SJSA1 (cell line): ENCODE measurements around the gene ZBBX. TPM values are rescaled to one million over a fixed set of nuclear protein-coding genes. Genes with fewer than 3 reads are reported as not detected.
A peak's percentile ranks its signal among the peaks of the same experiment; 100 is the strongest.
"Not testable (repeated sequence)": the region's sequence is repeated elsewhere in the genome, so short reads cannot be mapped to it uniquely, and the experiment has no call there.

ENCODE experiments used
- DNase-seq, 2 experiments: peaks; one replicate each; pipeline ENCODE4 v3.0.0-alpha.2; 2015 to 2020; ENCODE audit warnings: low spot score in 2 of 2, low read depth in 1 of 2
- H3K27ac ChIP-seq: fragments of 250-450 bp; sonication (Bioruptor Pico); 2 replicates; pipeline ENCODE4 v1.5.1; 2020; ENCODE audit warnings: mild to moderate bottlenecking, moderate library complexity
- H3K27me3 ChIP-seq: fragments of 250-450 bp; sonication (Bioruptor Pico); replicated peaks from 2 replicates; pipeline ENCODE4 v1.5.1; 2020; ENCODE audit warnings: mild to moderate bottlenecking, moderate library complexity
- H3K36me3 ChIP-seq: fragments of 250-450 bp; sonication (Bioruptor Pico); 2 replicates; pipeline ENCODE4 v1.5.1; 2020; ENCODE audit warnings: mild to moderate bottlenecking
- H3K4me1 ChIP-seq: fragments of 250-450 bp; sonication (Bioruptor Pico); replicated peaks from 2 replicates; pipeline ENCODE4 v1.6.1; 2021; ENCODE audit warnings: mild to moderate bottlenecking
- H3K4me3 ChIP-seq: fragments of 250-450 bp; sonication (Bioruptor Pico); 2 replicates; pipeline ENCODE4 v1.5.1; 2020; ENCODE audit warnings: mild to moderate bottlenecking
- H3K9me3 ChIP-seq: fragments of 250-450 bp; sonication (Bioruptor Pico); replicated peaks from 2 replicates; pipeline ENCODE4 v1.5.1; 2020; ENCODE audit warnings: mild to moderate bottlenecking
- total RNA-seq: library from RNA; depleted of rRNA; stranded (reverse); fragments of >200 nt; shearing (Covaris generic); gene quantifications from 2 replicates; pipeline ENCODE4 v1.2.3, GENCODE V29; 2014; rRNA removed

The ZBBX gene
- not detected in 2 replicates for total RNA-seq

- no peak within 1 kb of the TSS for H3K27ac ChIP-seq
- H3K4me1 ChIP-seq, result peaks cover 5% of the 10 kb centered on the region; the same call in 1 of the 2 replicates
Measured at GRCh38 chr3:167380004-167380689, at the start of gene ZBBX. TSS of gene ZBBX (minus strand) at chr3:167380297. CDS start at chr3:167372901, 7,396 bp downstream.

GRCh38 chr3:167426962-167427361, 46.9 kb upstream of the ZBBX start:
- not testable (repeated sequence) for H3K27me3 ChIP-seq, H3K27ac ChIP-seq, H3K9me3 ChIP-seq, H3K36me3 ChIP-seq, H3K4me1 ChIP-seq, H3K4me3 ChIP-seq, DNase-seq

More at GRCh38 chr3:167380004-167380689, at the start of gene ZBBX:
- Histone ChIP-seq H3K4me3 (peak within 1 kb of the TSS; percentile 23), H3K27me3 (no peaks in the 10 kb centered on the region), H3K36me3 (no peaks in the 10 kb centered on the region), H3K9me3 (no peaks in the 10 kb centered on the region)
- peak; percentile 64 to 70 for DNase-seq

- H3K4me1 ChIP-seq, H3K9me3 ChIP-seq, DNase-seq, H3K27ac ChIP-seq, H3K36me3 ChIP-seq, H3K4me3 ChIP-seq, H3K27me3 ChIP-seq: not testable (repeated sequence)
Measured at GRCh38 chr3:167422396-167422795, 42.3 kb upstream of the ZBBX start.

GRCh38 chr3:167409611-167410010, 29.5 kb upstream of the ZBBX start:
- H3K4me1 ChIP-seq, result no peaks in the 10 kb centered on the region
- no peak for DNase-seq
- H3K9me3 ChIP-seq, result no peaks in the 10 kb centered on the region
- H3K36me3 ChIP-seq, result no peaks in the 10 kb centered on the region
- no peak overlapping the region for H3K4me3 ChIP-seq
- H3K27ac ChIP-seq, result no peak overlapping the region
- H3K27me3 ChIP-seq, result no peaks in the 10 kb centered on the region

- no peaks in the 10 kb centered on the region for H3K4me1 ChIP-seq
- DNase-seq, result no peak
- no peaks in the 10 kb centered on the region for H3K27me3 ChIP-seq
- H3K27ac ChIP-seq, result no peak overlapping the region
- no peak overlapping the region for H3K4me3 ChIP-seq
- H3K36me3 ChIP-seq, result no peaks in the 10 kb centered on the region
- no peaks in the 10 kb centered on the region for H3K9me3 ChIP-seq
Measured at GRCh38 chr3:167406876-167407492, 26.9 kb upstream of the ZBBX start.

- H3K27ac ChIP-seq, result no peak overlapping the region
Measured at GRCh38 chr3:167397826-167398225, 17.7 kb upstream of the ZBBX start.

GRCh38 chr3:167396075-167396474, 16.0 kb upstream of the ZBBX start:
- Histone ChIP-seq H3K4me1 (no peaks in the 10 kb centered on the region), H3K27ac (no peak overlapping the region), H3K36me3 (no peaks in the 10 kb centered on the region), H3K4me3 (no peak overlapping the region), H3K9me3 (no peaks in the 10 kb centered on the region), H3K27me3 (no peaks in the 10 kb centered on the region)
- DNase-seq, result no peak

More at GRCh38 chr3:167397826-167398225, 17.7 kb upstream of the ZBBX start:
- Histone ChIP-seq H3K4me3 (no peak overlapping the region), H3K27me3 (no peaks in the 10 kb centered on the region), H3K9me3 (no peaks in the 10 kb centered on the region), H3K36me3 (no peaks in the 10 kb centered on the region), H3K4me1 (no peaks in the 10 kb centered on the region)
- DNase-seq, result no peak

GRCh38 chr3:167394003-167394402, 13.9 kb upstream of the ZBBX start:
- no peak for DNase-seq
- H3K27me3 ChIP-seq, result no peaks in the 10 kb centered on the region
- no peaks in the 10 kb centered on the region for H3K4me1 ChIP-seq
- H3K9me3 ChIP-seq, result no peaks in the 10 kb centered on the region
- no peak overlapping the region for H3K4me3 ChIP-seq
- H3K27ac ChIP-seq, result no peak overlapping the region
- H3K36me3 ChIP-seq, result no peaks in the 10 kb centered on the region

GRCh38 chr3:167382155-167382554, 2.1 kb upstream of the ZBBX start:
- DNase-seq, result no peak
- Histone ChIP-seq H3K9me3 (no peaks in the 10 kb centered on the region), H3K4me1 (peaks cover 5% of the 10 kb centered on the region; the same call in 1 of the 2 replicates), H3K27me3 (no peaks in the 10 kb centered on the region), H3K4me3 (no peak overlapping the region), H3K27ac (no peak overlapping the region), H3K36me3 (no peaks in the 10 kb centered on the region)

GRCh38 chr3:167375478-167375877, 4.6 kb downstream of the ZBBX start:
- no peak for DNase-seq
- Histone ChIP-seq H3K27ac (no peak overlapping the region), H3K4me3 (no peak overlapping the region), H3K9me3 (no peaks in the 10 kb centered on the region), H3K4me1 (peaks cover 5% of the 10 kb centered on the region; the same call in 1 of the 2 replicates), H3K27me3 (no peaks in the 10 kb centered on the region), H3K36me3 (no peaks in the 10 kb centered on the region)

- Histone ChIP-seq H3K27me3 (no peaks in the 10 kb centered on the region), H3K4me1 (no peaks in the 10 kb centered on the region), H3K27ac (no peak overlapping the region), H3K4me3 (no peak overlapping the region), H3K36me3 (no peaks in the 10 kb centered on the region), H3K9me3 (no peaks in the 10 kb centered on the region)
- no peak for DNase-seq
Measured at GRCh38 chr3:167372138-167372537, 8.0 kb downstream of the ZBBX start.

GRCh38 chr3:167361948-167362347, 18.1 kb downstream of the ZBBX start:
- H3K4me1 ChIP-seq, result no peaks in the 10 kb centered on the region
- H3K4me3 ChIP-seq, result no peak overlapping the region
- H3K27me3 ChIP-seq, result no peaks in the 10 kb centered on the region
- H3K36me3 ChIP-seq, result no peaks in the 10 kb centered on the region
- H3K27ac ChIP-seq, result no peak overlapping the region
- no peak for DNase-seq
- H3K9me3 ChIP-seq, result no peaks in the 10 kb centered on the region

GRCh38 chr3:167361306-167361705, 18.8 kb downstream of the ZBBX start:
- Histone ChIP-seq H3K27ac (no peak overlapping the region), H3K9me3 (no peaks in the 10 kb centered on the region), H3K36me3 (no peaks in the 10 kb centered on the region), H3K4me1 (no peaks in the 10 kb centered on the region), H3K4me3 (no peak overlapping the region), H3K27me3 (no peaks in the 10 kb centered on the region)
- DNase-seq, result no peak

GRCh38 chr3:167355446-167355845, 24.7 kb downstream of the ZBBX start:
- no peaks in the 10 kb centered on the region for H3K36me3 ChIP-seq
- no peaks in the 10 kb centered on the region for H3K9me3 ChIP-seq
- no peak for DNase-seq
- H3K4me1 ChIP-seq, result no peaks in the 10 kb centered on the region
- H3K4me3 ChIP-seq, result no peak overlapping the region
- H3K27me3 ChIP-seq, result no peaks in the 10 kb centered on the region
- H3K27ac ChIP-seq, result no peak overlapping the region
